Chondrocyte (in vitro differentiated cells): Measurements from ENCODE around the gene PPL. TPM values are rescaled to one million over a fixed set of nuclear protein-coding genes. Genes with fewer than 3 reads are reported as not detected.
A peak's percentile ranks its signal among the peaks of the same experiment; 100 is the strongest.

Source experiments
- DNase-seq: peaks from one replicate; pipeline ENCODE4 v3.0.0; 2021; ENCODE audit warnings: mixed read lengths, low spot score
- H3K27ac Mint-ChIP-seq: one replicate; pipeline ENCODE4 v1.8.0; 2021; ENCODE audit warnings: mild to moderate bottlenecking, moderate library complexity, mixed read lengths; ENCODE audit not compliant: unreplicated experiment
- H3K27me3 Mint-ChIP-seq: 2 replicates; pipeline ENCODE4 v1.8.0; 2021; ENCODE audit warnings: low read depth, mixed read lengths
- H3K36me3 Mint-ChIP-seq: 2 replicates; pipeline ENCODE4 v1.8.0; 2021; ENCODE audit warnings: low read depth, mixed read lengths
- H3K4me1 Mint-ChIP-seq: 2 replicates; pipeline ENCODE4 v1.8.0; 2021; ENCODE audit warnings: low read depth, mild to moderate bottlenecking, mixed read lengths
- H3K4me3 Mint-ChIP-seq: one replicate; pipeline ENCODE4 v1.8.0; 2021; ENCODE audit warnings: mild to moderate bottlenecking, moderate library complexity, mixed read lengths; ENCODE audit not compliant: unreplicated experiment
- H3K9me3 Mint-ChIP-seq: 2 replicates; pipeline ENCODE4 v1.8.0; 2021; ENCODE audit warnings: low read depth, mixed read lengths
- total RNA-seq: library from RNA; stranded (reverse); gene quantifications from 3 replicates; pipeline ENCODE4 v1.2.1, GENCODE V29; 2021
- TF ChIP-seq, protein P1 (sequence below): fragments of 200-600 bp; sonication (generic); IDR thresholded peaks from 2 replicates; pipeline ENCODE4 v1.5.0; 2021; ENCODE audit warnings: antibody characterized with exemption, mild to moderate bottlenecking, moderate library complexity

The PPL gene
- total RNA-seq, 1 donor from 2014 or later = 0.97 TPM

DNA sequence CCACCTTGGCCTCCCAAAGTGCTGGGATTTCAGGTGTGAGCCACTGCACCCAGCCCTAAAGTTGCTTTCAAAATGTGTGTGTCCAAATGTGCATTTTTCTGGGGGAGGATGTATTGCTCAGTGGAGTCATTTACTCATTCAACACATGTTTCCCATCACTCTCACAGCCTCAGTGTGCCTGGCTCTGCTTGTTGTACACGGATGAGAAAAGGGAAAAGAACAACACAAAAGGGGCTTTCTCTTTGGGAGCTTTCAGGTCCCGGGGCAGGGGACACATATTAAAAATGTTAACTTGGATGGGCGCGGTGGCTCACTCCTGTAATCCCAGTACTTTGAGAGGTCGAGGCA is 1.7 kb upstream of the PPL start:
- peaks cover 24% of the 10 kb centered on the region for H3K4me1 Mint-ChIP-seq
- peaks cover 14% of the 10 kb centered on the region for H3K27me3 Mint-ChIP-seq
- no peak overlapping the region for H3K4me3 Mint-ChIP-seq
- no peak overlapping the region for H3K27ac Mint-ChIP-seq
- TF ChIP-seq, protein P1, sequence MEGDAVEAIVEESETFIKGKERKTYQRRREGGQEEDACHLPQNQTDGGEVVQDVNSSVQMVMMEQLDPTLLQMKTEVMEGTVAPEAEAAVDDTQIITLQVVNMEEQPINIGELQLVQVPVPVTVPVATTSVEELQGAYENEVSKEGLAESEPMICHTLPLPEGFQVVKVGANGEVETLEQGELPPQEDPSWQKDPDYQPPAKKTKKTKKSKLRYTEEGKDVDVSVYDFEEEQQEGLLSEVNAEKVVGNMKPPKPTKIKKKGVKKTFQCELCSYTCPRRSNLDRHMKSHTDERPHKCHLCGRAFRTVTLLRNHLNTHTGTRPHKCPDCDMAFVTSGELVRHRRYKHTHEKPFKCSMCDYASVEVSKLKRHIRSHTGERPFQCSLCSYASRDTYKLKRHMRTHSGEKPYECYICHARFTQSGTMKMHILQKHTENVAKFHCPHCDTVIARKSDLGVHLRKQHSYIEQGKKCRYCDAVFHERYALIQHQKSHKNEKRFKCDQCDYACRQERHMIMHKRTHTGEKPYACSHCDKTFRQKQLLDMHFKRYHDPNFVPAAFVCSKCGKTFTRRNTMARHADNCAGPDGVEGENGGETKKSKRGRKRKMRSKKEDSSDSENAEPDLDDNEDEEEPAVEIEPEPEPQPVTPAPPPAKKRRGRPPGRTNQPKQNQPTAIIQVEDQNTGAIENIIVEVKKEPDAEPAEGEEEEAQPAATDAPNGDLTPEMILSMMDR = no peak
- no peaks in the 10 kb centered on the region for H3K36me3 Mint-ChIP-seq
- no peak for DNase-seq
- H3K9me3 Mint-ChIP-seq = no peaks in the 10 kb centered on the region

DNA sequence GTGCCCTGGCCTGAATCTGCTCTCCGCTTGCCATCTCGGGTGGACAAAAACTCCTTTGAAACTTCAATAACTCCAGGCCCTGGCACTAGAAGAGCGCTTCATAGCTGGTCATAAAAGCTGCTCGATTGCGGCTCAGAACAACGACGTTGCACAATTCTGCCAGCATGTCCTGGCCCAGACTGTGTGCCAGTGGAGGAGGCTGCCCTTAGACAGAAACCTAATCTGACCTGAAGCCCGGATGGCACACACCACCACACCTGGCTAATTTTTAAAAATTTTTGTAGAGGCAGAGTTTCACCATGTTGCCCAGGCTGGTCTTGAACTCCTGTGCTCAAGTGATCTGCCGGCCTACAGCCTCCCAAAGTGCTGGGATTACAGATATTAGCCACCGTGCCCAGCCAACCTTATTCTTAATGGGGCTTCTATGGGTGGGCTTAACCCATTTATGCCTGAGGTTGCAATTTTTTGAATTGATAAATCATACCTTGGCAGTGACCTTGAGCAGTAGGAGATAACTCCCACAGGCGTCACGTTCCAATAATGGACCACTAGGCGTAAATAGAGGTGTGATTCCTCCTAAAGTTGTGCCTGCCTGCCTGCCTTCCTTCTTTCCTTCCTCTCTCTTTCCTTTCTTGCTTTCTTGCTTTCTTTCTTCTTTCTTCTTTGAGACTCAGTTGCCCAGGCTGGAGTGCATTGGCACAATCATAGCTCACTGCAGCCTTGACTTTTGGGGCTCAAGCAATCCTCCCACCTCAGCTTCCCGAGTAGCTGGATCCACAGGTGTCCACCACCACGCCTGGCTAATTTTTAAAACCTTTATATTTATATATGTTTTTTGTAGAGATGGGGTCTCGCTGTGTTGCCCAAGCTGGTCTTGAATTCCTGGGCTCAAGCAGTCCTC is 1.1 kb upstream of the PPL start:
- peaks cover 18% of the 10 kb centered on the region for H3K4me1 Mint-ChIP-seq
- H3K27me3 Mint-ChIP-seq = peaks cover 16% of the 10 kb centered on the region
- no peaks in the 10 kb centered on the region for H3K36me3 Mint-ChIP-seq
- DNase-seq = no peak
- peak overlapping the region; percentile 33 for H3K4me3 Mint-ChIP-seq
- TF ChIP-seq, protein P1 = no peak
- no peaks in the 10 kb centered on the region for H3K9me3 Mint-ChIP-seq
- H3K27ac Mint-ChIP-seq = no peak overlapping the region

DNA sequence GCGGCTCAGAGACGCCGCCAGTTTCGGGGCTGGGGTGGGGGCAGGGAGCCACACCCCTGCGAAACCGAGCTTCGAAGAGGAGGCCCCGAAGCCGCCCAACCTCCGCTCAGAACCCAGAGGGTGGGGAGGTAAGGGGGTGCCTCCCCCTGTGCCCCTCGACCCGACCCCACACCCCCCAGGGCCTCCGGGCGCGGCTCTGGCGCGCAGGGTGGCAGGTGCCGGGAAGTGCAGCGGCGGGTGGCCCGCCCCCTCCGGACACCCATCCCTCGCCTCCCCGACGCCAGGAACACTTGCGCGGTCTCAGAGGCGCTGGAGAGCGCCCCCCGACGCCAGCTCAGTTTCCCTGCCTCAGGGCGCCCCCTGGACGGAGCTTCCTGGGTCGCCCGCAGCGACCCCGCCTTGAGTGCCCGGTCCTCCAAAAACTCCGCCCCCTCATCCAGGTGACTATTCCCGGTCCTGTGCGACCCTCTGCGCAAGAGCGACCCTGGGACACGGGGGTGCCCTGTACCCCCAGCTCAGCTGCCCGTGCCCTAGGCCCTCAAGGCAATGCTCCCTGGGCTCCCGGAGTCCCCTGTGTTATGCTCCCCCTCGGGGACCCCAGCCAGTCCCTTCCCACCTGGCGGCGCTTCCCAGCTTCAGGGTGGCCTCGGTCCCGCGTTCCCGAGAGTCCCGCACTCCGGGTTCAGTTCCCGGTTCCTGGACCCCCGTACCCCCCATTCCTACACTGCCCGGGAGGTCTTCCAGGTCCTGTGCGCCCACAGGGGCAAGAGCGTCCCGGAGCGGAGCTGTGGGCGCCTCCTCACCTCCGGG is 562 bp downstream of the PPL start:
- Mint-ChIP-seq H3K4me1 (peaks cover 12% of the 10 kb centered on the region), H3K27ac (no peak overlapping the region), H3K9me3 (no peaks in the 10 kb centered on the region), H3K4me3 (peak overlapping the region; percentile 72), H3K27me3 (peaks cover 21% of the 10 kb centered on the region), H3K36me3 (no peaks in the 10 kb centered on the region)
- DNase-seq = no peak
- TF ChIP-seq, protein P1 = peak; percentile 64

DNA sequence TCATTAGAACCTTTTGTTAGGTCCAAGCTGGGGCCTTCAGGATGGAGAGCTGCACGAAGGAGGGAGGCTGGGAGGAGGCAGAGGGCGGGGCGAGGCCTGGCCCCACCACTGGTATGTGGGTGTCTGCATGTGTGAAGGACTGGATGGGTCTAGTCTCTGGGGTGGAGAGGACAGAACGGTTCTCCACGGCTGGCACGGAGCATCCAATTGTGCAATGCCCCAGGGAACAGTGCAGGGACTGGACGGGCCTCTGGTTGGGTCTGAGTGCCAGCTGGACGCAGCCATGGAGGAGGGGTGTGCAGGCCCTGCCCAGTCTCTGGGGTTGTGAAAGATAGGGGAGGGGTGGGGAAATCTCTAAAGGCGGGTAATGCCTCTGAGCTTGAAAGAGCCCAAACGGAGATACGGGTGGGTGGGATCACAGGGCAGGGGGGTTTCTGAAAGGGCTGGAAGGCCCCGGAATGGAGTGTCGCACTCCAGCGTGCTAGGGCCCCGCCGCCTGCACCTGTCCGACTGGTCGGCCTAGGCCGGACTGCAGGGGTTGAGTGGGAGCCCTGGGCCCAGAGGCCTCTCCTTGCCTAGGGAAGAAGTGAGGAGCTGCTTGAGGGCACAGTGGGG is 1.6 kb downstream of the PPL start:
- Mint-ChIP-seq H3K4me3 (no peak overlapping the region), H3K9me3 (no peaks in the 10 kb centered on the region), H3K27me3 (peaks cover 27% of the 10 kb centered on the region), H3K4me1 (peaks cover 12% of the 10 kb centered on the region), H3K36me3 (peaks cover 2% of the 10 kb centered on the region), H3K27ac (no peak overlapping the region)
- TF ChIP-seq, protein P1 = no peak
- no peak for DNase-seq

DNA sequence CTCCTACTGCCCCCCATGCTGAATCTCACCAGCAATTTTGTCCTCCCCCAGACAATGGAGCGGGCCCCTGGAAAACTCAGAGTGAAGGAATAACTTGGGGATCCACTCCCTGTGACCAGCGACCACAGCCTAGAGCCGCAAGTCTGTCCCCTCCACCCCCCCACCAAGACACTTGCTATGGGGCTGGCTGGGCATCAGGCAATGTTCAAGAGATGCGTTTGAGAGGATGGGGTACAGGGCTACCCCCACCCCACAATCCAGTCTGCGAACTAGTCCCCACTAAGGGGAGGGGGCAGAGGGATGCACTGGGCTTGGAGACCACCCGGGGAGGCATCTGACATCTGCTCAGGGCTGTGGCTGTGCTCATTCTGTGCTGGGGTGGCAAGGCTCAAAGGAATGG is 2.4 kb downstream of the PPL start:
- H3K4me3 Mint-ChIP-seq = no peak overlapping the region
- DNase-seq = no peak
- no peaks in the 10 kb centered on the region for H3K9me3 Mint-ChIP-seq
- peaks cover 12% of the 10 kb centered on the region for H3K4me1 Mint-ChIP-seq
- H3K27me3 Mint-ChIP-seq = peaks cover 28% of the 10 kb centered on the region
- H3K27ac Mint-ChIP-seq = no peak overlapping the region
- peaks cover 2% of the 10 kb centered on the region for H3K36me3 Mint-ChIP-seq
- TF ChIP-seq, protein P1 = no peak
